Measurements from ENCODE around the gene TMIGD2.
"Not testable (repeated sequence)": the region's sequence is repeated elsewhere in the genome, so short reads cannot be mapped to it uniquely, and the experiment has no call there.

The TMIGD2 gene

GRCh38 chr19:4266253-4267000 is 35.8 kb downstream of the TMIGD2 start:
- DNase-seq: no peak

GRCh38 chr19:4264812-4265211 is 37.4 kb downstream of the TMIGD2 start:
- DNase-seq: no peak

GRCh38 chr19:4260613-4261191 is 41.5 kb downstream of the TMIGD2 start:
- no peak for DNase-seq

GRCh38 chr19:4258181-4258580 is 44.0 kb downstream of the TMIGD2 start:
- no peak for DNase-seq

- no peak for DNase-seq
These were observed 45.2 kb downstream of the TMIGD2 start for GRCh38 chr19:4257025-4257424.

GRCh38 chr19:4256563-4256962 is 45.6 kb downstream of the TMIGD2 start:
- no peak for DNase-seq

GRCh38 chr19:4246767-4247593 is 55.2 kb downstream of the TMIGD2 start, which contains the start of gene YJU2:
YJU2 (plus strand) TSS chr19:4247080; CDS start chr19:4247147, 67 bp downstream.
- DNase-seq: peak; percentile 98

- not testable (repeated sequence) for DNase-seq
These were observed 56.3 kb downstream of the TMIGD2 start for GRCh38 chr19:4245938-4246337.
